ENCODE results near the gene FAM83C.

DNA sequence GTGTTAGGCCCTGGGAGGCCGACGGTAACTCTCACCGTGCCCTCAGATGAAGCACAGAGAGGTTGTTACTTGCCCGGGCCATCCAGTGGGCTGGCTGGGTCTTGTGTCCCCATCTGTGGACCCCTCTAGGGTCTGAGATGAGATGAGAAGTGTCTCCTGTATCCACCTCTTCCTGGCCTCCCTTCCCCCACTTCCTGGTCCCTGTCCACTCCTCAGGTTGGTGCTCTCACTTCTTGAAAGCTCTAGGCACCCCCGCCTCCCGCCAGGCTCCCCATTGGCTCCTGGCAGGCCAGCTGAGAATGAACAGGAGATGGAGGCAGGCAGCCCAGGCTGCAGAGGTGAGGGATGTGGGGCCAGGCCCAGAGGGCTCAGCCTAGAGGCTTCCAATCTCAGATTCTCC, 15.8 kb downstream of the FAM83C start:
- TF ChIP-seq, protein P1, sequence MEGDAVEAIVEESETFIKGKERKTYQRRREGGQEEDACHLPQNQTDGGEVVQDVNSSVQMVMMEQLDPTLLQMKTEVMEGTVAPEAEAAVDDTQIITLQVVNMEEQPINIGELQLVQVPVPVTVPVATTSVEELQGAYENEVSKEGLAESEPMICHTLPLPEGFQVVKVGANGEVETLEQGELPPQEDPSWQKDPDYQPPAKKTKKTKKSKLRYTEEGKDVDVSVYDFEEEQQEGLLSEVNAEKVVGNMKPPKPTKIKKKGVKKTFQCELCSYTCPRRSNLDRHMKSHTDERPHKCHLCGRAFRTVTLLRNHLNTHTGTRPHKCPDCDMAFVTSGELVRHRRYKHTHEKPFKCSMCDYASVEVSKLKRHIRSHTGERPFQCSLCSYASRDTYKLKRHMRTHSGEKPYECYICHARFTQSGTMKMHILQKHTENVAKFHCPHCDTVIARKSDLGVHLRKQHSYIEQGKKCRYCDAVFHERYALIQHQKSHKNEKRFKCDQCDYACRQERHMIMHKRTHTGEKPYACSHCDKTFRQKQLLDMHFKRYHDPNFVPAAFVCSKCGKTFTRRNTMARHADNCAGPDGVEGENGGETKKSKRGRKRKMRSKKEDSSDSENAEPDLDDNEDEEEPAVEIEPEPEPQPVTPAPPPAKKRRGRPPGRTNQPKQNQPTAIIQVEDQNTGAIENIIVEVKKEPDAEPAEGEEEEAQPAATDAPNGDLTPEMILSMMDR (IDR thresholded peaks at IDR 0.05) = no peak
- TF ChIP-seq POLR2A (IDR thresholded peaks at IDR 0.05) (no peak), EP300 (IDR thresholded peaks at IDR 0.05) (no peak)
